Fibroblast of skin of abdomen (primary cell): ENCODE results near the gene RAB1A. TPM values are rescaled to one million over a fixed set of nuclear protein-coding genes. Genes with fewer than 3 reads are reported as not detected.
"Not testable (repeated sequence)": the region's sequence is repeated elsewhere in the genome, so short reads cannot be mapped to it uniquely, and the experiment has no call there.

Experiments used
- DNase-seq: peaks from one replicate; pipeline ENCODE4 v3.0.0-alpha.2; 2013
- polyA plus RNA-seq, 2 experiments: library from polyadenylated mRNA; unstranded; fragments of 120-200 nt; gene quantifications; one replicate each; pipeline ENCODE4 v1.2.1, GENCODE V29; 2013; ENCODE audit not compliant: insufficient read length in 2 of 2

RAB1A gene
- polyA plus RNA-seq (2013, experiment 1 of 2; ENCODE audit: insufficient read length) = 232 TPM
- 234 TPM for polyA plus RNA-seq (2013, experiment 2 of 2; ENCODE audit: insufficient read length)

GRCh38 chr2:65129826-65130663, at the start of gene RAB1A:
Gene RAB1A (minus strand): TSS chr2:65130106. CDS start chr2:65129915, 191 bp downstream.
- peak; percentile 100 for DNase-seq

GRCh38 chr2:65177751-65178442, 48.0 kb upstream of the RAB1A start:
- peak; percentile 4 for DNase-seq

GRCh38 chr2:65175894-65176530, 46.1 kb upstream of the RAB1A start:
- DNase-seq = peak; percentile 5

GRCh38 chr2:65174031-65174430, 44.1 kb upstream of the RAB1A start:
- DNase-seq = not testable (repeated sequence)

GRCh38 chr2:65172994-65173790, 43.3 kb upstream of the RAB1A start:
- DNase-seq = no peak

GRCh38 chr2:65170611-65171477, 40.9 kb upstream of the RAB1A start:
- not testable (repeated sequence) for DNase-seq

GRCh38 chr2:65169760-65170136, 39.8 kb upstream of the RAB1A start:
- DNase-seq = no peak

GRCh38 chr2:65165558-65165957, 35.7 kb upstream of the RAB1A start:
- DNase-seq = no peak

GRCh38 chr2:65164426-65164891, 34.6 kb upstream of the RAB1A start:
- DNase-seq = peak; percentile 10

GRCh38 chr2:65161551-65162100, 31.7 kb upstream of the RAB1A start:
- no peak for DNase-seq

- no peak for DNase-seq
These were observed 30.0 kb upstream of the RAB1A start for GRCh38 chr2:65159906-65160305.

- DNase-seq = no peak
These were observed 29.4 kb upstream of the RAB1A start for GRCh38 chr2:65159261-65159660.

GRCh38 chr2:65158557-65158956, 28.7 kb upstream of the RAB1A start:
- no peak for DNase-seq

GRCh38 chr2:65157856-65158255, 27.9 kb upstream of the RAB1A start:
- DNase-seq = peak; percentile 17

GRCh38 chr2:65156041-65156440, 26.1 kb upstream of the RAB1A start:
- DNase-seq = no peak

GRCh38 chr2:65153515-65153914, 23.6 kb upstream of the RAB1A start:
- no peak for DNase-seq

- no peak for DNase-seq
These were observed 16.2 kb upstream of the RAB1A start for GRCh38 chr2:65146078-65146477.

- DNase-seq = no peak
These were observed 14.7 kb upstream of the RAB1A start for GRCh38 chr2:65144571-65144970.

GRCh38 chr2:65142515-65142914, 12.6 kb upstream of the RAB1A start:
- DNase-seq = no peak

GRCh38 chr2:65137197-65137775, 7.4 kb upstream of the RAB1A start:
- DNase-seq = no peak

- DNase-seq = no peak
These were observed 6.3 kb upstream of the RAB1A start for GRCh38 chr2:65136253-65136652.
